Activated CD4-positive, alpha-beta T cell treated with anti-CD3 and anti-CD28 coated beads for 48 hours (primary cell): Measurements from ENCODE around the gene PLXNA4.
A peak's percentile ranks its signal among the peaks of the same experiment; 100 is the strongest.
"Not testable (repeated sequence)": the region's sequence is repeated elsewhere in the genome, so short reads cannot be mapped to it uniquely, and the experiment has no call there.

Experiments
- DNase-seq: peaks from one replicate; pipeline ENCODE4 v3.0.0-alpha.2; 2020

The PLXNA4 gene, protein sequence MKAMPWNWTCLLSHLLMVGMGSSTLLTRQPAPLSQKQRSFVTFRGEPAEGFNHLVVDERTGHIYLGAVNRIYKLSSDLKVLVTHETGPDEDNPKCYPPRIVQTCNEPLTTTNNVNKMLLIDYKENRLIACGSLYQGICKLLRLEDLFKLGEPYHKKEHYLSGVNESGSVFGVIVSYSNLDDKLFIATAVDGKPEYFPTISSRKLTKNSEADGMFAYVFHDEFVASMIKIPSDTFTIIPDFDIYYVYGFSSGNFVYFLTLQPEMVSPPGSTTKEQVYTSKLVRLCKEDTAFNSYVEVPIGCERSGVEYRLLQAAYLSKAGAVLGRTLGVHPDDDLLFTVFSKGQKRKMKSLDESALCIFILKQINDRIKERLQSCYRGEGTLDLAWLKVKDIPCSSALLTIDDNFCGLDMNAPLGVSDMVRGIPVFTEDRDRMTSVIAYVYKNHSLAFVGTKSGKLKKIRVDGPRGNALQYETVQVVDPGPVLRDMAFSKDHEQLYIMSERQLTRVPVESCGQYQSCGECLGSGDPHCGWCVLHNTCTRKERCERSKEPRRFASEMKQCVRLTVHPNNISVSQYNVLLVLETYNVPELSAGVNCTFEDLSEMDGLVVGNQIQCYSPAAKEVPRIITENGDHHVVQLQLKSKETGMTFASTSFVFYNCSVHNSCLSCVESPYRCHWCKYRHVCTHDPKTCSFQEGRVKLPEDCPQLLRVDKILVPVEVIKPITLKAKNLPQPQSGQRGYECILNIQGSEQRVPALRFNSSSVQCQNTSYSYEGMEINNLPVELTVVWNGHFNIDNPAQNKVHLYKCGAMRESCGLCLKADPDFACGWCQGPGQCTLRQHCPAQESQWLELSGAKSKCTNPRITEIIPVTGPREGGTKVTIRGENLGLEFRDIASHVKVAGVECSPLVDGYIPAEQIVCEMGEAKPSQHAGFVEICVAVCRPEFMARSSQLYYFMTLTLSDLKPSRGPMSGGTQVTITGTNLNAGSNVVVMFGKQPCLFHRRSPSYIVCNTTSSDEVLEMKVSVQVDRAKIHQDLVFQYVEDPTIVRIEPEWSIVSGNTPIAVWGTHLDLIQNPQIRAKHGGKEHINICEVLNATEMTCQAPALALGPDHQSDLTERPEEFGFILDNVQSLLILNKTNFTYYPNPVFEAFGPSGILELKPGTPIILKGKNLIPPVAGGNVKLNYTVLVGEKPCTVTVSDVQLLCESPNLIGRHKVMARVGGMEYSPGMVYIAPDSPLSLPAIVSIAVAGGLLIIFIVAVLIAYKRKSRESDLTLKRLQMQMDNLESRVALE (N-terminal part only)

GRCh38 chr7:132575982-132576720 is at the start of gene PLXNA4:
TSS of gene PLXNA4 (minus strand) at chr7:132576470. CDS start at chr7:132508693, 67,777 bp downstream.
- DNase-seq, result peak; percentile 6

- no peak for DNase-seq
Observed at GRCh38 chr7:132625651-132626050, 49.4 kb upstream of the PLXNA4 start.

- no peak for DNase-seq
Observed at GRCh38 chr7:132622081-132622480, 45.8 kb upstream of the PLXNA4 start.

DNA sequence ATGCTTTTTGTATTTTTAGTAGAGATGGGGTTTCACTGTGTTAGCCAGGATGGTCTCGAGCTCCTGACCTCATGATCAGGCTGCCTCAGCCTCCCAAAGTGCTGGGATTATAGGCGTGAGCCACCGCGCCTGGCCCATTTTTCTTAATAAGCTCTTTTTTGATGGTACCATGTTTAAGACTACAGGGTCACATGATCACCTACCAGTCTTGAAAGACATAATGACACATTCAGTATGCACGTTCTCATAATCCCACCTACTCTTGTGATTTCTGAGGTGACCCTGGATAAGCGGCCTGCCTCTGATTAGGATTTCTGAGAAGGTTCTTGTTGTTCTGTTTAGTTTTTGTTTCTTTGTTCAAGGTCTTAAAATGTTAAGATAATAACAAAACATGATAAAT is 43.7 kb upstream of the PLXNA4 start:
- no peak for DNase-seq

- DNase-seq, result no peak
Observed at GRCh38 chr7:132618956-132619305, 42.7 kb upstream of the PLXNA4 start.

- no peak for DNase-seq
Observed at GRCh38 chr7:132618271-132618955, 42.1 kb upstream of the PLXNA4 start.

DNA sequence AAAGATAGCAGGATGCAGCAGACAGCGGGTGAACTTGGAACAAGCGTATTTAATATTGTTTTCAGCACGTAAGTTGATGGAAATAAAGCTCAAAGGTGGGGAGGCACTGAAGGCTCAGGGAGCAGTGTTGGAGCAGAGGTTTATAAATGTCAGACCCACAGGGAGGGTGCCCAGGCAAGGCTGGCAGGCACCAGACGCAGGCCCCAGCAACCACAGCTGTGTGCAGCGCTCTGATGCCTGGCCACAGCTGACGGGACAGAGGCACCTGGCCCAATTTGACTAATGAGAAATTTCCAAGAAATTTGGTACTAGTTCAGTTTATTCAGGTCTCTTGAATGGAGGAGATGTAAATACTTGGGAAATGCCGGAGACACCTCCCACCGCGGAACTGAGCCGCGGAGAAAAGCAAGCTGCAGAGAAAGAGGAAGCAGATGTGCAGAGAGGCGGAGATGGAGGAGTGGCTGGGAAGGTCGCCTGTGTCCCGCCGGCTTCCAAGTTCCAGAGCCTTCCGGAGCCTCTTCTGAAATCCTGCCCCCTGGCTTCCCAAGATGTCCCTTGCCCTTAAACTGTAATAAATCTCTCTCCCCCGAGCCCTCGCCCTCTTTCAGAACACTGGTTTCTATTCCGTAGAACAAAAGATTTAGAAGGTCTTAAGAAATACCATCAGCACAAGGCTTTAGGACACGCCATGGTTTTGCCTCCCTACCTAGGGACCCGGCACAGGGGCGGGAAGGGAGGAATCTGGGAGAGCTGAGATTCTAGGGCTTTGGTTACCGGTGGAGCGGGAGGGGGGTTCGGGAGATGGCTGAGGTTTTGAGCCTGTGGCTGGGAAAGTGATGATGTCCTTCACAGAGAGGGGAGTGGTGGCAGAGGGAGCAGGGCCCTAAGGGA is 38.4 kb upstream of the PLXNA4 start:
- DNase-seq, result no peak

GRCh38 chr7:132613737-132614136 is 37.5 kb upstream of the PLXNA4 start:
- DNase-seq, result no peak

GRCh38 chr7:132610995-132611394 is 34.7 kb upstream of the PLXNA4 start:
- no peak for DNase-seq

DNA sequence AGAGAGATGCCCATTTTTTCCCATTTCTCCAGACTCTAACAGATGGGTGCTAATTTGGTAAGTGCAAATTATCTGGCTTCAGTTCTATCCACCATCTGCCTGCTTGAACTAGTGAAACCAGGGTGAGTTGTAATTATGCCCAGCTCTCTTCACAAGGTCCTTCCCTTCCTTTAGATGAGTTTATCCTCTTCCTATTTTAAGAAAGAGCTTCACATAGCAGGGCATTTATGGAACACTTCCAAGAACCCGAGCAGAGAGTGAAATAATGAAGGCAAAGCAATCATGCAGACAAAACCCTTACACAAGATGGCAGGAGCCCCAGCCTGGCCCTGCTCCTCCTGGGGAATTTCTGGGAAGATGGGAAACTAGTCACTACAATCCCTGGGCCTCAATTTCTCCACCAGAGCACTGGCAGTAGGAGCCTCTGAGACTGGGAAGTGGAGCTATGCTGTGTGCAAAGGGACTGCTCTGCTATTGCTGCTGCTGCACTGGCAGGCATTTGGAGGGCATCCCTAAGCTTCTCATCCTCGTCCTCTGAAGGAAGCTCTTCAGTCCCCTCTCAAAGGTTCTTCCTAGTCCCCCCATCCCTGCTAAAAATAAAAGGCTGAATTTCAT is 33.7 kb upstream of the PLXNA4 start:
- DNase-seq, result no peak

GRCh38 chr7:132609222-132609621 is 33.0 kb upstream of the PLXNA4 start:
- DNase-seq, result no peak

GRCh38 chr7:132608523-132608922 is 32.3 kb upstream of the PLXNA4 start:
- no peak for DNase-seq

DNA sequence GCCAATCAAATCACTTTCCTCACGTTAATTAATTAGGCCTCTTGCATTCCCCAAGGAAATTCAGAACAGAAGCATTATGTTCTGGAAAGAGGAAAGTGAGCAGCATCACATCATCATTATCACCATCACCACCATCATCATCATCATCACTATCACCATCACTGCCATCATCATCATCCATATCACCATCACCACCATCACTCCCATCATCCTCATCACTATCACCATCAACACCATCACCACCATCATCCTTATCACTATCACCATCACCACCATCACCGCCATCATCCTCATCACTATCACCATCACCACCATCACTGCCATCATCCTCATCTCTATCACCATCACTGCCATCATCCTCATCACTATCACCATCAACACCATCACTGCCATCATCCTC is 31.4 kb upstream of the PLXNA4 start:
- no peak for DNase-seq

DNA sequence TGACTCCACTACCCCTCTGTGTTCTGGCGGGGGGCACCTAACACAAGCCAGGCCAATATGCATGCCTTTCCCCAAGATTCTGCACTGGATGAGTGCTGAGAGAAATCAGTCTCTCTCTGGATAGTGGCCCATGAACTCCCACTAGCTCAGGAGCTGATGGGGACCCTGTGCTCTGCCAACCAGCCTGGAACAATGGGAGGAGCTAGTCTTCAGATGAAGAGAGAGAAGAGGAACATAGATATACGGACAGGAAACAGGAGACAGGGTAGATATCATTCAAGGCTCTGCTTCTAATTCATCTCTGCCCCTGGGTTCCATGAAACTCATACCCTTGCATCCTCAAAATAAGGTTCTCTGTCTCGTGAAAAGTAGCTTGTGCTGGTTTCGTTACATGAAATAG is 27.9 kb upstream of the PLXNA4 start:
- DNase-seq, result no peak

GRCh38 chr7:132603220-132603833 is 27.1 kb upstream of the PLXNA4 start:
- DNase-seq, result no peak

DNA sequence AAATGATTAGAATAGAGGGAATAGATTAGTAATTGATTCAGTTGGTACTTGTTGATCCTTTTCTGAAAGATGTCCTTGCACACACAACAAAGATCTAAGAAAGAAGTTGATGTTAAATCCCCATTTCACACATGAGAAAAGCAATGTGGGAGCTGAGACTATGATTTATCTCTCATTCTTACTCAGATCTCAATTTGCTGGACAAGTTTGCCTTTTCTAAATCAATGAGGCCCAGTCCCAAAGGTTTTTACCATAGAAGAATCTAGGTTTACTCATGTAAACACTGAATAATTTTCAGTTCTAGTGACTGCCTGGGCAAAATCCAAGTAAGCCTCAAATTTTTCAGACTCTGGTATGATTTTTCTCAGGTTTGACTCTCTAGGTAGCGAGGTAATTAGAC is 25.5 kb upstream of the PLXNA4 start:
- no peak for DNase-seq

DNA sequence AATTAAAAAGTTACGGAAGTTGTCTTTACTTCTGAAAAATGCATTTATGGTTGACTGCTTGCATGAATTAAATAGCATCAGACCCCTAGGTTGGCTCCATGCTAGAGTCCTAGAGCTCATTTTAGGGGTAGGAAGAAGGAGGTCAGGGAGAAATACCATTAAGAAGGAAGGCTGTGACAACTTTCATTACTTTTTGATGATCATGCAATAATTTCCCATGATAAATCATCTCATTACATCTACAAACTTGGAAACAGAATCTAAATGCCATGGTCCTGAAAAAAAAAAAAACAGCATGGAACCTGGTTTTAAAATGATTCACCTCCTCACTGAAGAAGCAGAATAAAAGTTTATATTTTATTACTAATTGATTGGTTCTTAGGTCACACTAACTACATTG is 20.3 kb upstream of the PLXNA4 start:
- no peak for DNase-seq

DNA sequence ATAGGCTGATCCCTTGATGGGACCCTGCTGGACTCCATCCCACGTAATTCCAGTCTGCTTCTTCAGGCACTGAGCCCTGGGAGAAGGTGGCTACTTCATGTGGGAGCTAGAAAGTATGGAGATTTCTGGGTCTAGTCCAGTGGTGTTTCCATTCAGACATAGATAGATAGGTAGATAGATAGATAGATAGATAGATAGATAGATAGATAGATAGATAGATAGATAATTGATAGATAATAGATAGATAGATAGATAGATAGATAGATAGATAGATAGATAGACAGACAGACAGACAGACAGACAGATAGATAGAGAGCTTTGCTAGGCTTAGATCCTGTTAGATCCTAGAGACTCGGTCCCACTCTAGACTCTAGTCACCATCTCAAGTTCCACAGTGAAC is 18.5 kb upstream of the PLXNA4 start:
- DNase-seq, result not testable (repeated sequence)

DNA sequence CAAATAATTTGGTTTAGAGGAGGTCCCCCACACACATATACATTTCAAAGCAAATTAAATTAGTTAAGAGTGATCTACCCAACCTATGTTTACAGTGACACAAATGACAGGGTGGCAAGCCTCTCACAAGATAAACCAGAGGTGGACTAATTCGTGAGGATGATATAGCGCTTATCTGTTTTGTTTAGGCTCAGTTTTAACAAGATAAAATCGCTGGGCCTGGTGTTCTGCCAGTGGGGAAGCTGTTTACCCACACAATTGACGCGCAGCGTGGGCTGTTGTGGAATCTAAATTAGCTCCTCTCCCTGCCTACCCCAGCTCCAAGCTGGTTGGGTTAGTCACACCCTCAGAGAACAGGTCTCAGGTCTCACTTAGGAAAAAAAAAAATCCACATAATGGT is 16.7 kb upstream of the PLXNA4 start:
- DNase-seq, result no peak
